Globus pallidus (tissue), 1 donor: ENCODE data around the gene TOMM7.
A peak's percentile ranks its signal among the peaks of the same experiment; 100 is the strongest.
"Not testable (repeated sequence)": the region's sequence is repeated elsewhere in the genome, so short reads cannot be mapped to it uniquely, and the experiment has no call there.

ENCODE experiments used
- DNase-seq: peaks from one replicate; pipeline ENCODE4 v3.0.0-alpha.2; 2015; ENCODE audit warnings: low spot score

TOMM7 gene

DNA sequence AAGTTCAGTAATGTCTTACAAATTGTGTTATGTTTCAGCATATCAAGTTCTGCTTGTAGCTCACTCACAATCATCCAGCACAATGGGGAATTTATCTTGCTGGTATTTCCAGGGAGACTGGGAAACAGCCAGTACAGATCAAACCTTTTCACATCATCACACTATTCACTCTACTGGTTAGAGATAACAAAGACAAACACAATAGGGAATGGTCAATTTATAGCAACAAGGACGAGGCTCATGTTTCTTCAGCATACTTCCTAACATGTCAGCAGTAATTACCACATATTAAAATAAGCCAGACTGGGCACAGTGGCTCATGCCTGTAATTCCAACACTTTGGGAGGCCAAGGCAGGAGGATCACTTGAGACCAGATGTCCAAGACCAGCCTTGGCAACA, 38.3 kb downstream of the TOMM7 start:
- no peak for DNase-seq

DNA sequence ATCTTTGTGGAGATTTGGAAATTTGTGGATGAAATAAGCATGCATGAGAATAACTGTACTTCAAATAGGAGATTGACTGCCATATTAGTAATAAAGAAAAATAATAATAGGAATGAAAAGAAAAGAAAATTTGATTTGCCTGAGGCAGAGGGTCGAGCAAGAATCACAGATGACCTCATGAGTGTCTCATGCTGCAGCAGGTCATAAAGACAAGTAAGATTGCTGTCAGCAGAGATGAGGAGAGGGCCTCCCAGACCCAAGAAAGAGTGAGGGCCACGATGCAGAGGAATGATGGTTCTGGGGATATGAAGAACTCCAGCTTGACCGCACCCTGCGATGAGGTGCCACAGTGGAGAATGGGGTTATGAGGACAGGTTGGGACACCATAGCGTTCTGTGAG, 39.2 kb downstream of the TOMM7 start:
- DNase-seq, result no peak

GRCh38 chr7:22782616-22783232, 39.9 kb downstream of the TOMM7 start:
- DNase-seq, result peak; percentile 21

DNA sequence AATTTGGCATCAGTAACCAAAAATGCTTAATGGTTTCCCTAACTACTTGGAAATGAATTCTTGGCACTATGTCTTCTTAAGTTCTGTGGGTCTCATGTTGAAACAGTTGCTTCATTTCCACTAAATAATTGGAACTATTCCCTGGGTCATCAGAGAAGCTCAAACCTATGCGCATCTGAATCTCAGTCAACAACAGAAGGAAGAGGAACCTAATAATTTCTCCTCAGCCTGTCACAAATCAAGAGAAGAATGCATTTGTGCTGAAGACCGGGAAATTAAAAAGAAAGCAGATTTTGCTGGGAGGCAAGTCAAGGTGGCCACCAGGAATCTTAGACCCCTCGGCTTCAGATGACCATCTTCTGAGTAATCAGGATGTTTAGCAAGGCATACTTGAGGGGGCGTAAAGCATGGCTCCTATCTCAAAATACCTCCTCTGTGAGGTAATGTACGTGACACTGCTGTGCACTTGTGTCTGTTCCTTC, 41.4 kb downstream of the TOMM7 start:
- DNase-seq, result no peak

- not testable (repeated sequence) for DNase-seq
Measured at GRCh38 chr7:22779730-22780323, 42.8 kb downstream of the TOMM7 start.

DNA sequence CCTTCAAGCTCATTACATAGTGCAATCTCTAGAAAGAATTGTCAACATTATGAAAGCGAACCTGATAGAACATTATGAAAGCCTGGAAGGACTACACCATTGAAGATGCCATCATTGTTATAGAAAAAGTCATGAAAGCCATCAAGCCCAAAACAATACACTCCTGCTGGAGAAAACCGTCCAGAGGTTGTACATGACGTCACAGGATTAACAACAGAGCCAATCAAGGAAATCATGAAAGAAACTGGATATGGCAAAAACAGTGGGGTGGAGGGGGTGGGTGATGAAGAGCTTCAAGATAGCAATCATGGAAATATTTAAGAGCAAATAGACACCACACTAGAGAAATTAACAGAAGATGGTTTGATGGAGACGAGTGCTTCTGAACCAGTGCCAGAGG, 45.7 kb downstream of the TOMM7 start:
- no peak for DNase-seq

DNA sequence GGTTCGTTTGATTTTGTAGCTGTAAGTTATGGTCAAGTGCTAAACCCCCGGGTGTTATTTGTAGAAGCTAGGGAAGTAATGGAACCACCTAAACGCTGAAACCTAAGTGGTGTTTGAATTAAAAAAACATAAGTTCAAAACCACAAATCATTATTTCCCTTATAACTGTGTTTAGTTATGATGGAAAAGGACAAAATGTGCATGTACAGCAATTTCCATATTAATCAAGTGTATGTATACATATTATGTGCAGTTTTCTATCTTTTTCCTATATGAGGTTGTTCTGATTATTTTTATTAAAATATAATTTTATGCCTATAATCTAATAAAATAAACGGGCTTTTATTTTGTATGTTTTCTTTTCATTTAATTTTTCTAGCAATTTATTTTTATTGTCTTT, 49.8 kb downstream of the TOMM7 start:
- DNase-seq, result no peak

DNA sequence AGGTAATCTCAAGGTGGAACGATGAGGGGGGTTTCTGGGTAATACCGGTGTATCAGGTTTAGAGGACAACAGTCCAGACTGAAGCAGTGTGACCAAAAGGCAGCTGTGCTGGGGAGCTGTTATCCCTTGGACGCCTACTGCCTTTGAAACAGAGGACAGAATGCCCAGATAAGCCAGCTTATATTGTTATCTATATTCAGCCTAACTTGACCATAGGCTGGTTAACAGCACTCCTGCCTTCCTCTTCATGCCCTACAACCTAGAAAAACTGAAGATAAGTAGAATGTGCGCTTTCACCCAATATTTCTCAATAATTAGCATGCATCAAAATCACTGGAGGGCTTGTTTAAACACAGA, 50.8 kb downstream of the TOMM7 start:
- no peak for DNase-seq

- DNase-seq, result no peak
Measured at GRCh38 chr7:22771194-22771871, 51.3 kb downstream of the TOMM7 start.

DNA sequence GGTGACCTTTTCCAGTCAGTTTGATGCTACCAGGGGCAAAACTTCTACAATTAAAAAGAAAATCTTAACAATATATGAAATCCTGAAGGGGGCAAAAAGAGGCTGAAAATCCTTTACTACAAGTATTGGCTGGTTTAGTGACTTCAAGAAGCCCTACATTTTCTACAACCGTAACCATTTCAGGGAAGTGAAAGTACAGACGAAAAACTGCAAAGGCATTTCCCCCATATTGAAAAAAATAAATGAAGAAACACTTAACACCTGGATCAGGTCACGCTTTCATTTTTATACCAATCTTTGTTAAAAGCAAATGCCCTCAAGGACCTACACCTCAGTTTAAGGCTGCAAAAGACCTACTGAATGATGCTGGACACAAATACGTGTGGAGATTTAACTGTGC, 57.0 kb downstream of the TOMM7 start:
- DNase-seq, result no peak
